Testis (tissue), 2 donors: ENCODE measurements around the gene STRIP1.

Source experiments
- CTCF ChIP-seq, 3 experiments: fragments of 450-650 bp in 2 of 3; fragments of 200-600 bp in 1 of 3; sonication (generic) in 1 of 3; IDR thresholded peaks; one replicate each; pipeline ENCODE4 v1.5.1; 2016 to 2019; ENCODE audit warnings: antibody characterized with exemption in 3 of 3, mild to moderate bottlenecking in 2 of 3, moderate library complexity in 1 of 3
- POLR2A ChIP-seq: fragments of 450-650 bp; IDR thresholded peaks from one replicate; pipeline ENCODE4 v1.6.1; 2017; ENCODE audit warnings: antibody characterized with exemption, mild to moderate bottlenecking, moderate library complexity

DNA sequence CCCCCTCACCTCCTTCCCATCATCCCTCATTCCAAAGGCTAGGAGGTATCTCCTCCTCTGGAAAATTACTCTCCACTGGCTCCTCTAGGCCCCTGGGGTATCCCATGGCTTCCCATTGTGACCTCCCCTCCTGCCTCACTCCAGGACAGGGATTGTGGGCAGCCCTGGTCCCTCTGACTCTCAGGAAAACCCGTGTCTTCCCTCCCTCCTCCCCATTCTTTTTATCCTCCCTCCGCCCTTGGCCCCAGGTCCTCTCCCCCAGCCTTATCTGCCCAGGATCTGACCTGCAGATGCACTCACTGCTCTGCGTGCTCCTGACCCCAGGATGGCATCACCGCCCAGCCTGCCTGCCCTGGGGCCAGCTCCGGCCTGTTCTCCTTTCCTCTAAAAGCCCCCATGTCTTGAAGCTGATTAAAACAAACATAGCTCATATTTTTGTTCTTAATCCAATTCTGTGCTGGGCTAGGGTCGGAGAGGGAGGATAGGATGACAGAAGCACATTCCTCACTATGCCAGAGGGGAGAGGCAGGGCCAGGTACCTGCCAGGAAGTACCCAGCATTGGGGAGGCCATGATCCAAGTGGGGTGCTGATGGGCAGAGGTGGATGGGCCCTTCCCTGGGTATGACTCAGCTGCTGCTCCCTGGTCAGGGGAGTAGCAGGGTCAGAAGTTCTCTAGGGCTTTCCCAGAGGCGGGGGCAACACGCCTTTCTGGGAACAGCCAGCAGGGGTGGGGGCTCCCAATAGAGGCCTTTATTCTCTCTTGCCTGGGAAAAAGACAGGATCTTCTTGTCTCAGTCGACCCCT lies 64.0 kb downstream of the STRIP1 start:
- TF ChIP-seq CTCF (IDR thresholded peaks at IDR 0.05) (no peak), POLR2A (no peak)
